ENCODE measurements around the gene DCXR. TPM values are rescaled to one million over a fixed set of nuclear protein-coding genes. Genes with fewer than 3 reads are reported as not detected.

Gene DCXR
- total RNA-seq, 4 donors from 2014 or later = 89.1 to 162 (median 135) TPM

- 64 to 80% methylated on average over 22 to 24 of the region's 26 CpGs for WGBS, 2 donors
- no peaks in the 10 kb centered on the region for H3K9me3 ChIP-seq
- no peak overlapping the region for H3K27ac ChIP-seq
- intact Hi-C loops (cut with DNase I) = no loop called here
- H3K4me1 ChIP-seq = peaks cover 12 to 44% (median 14%) of the 10 kb centered on the region in 3 donors
- no peak for DNase-seq
- no peak overlapping the region for H3K4me3 ChIP-seq
- peaks cover 0 to 64% (median 14%) of the 10 kb centered on the region in 3 donors for H3K36me3 ChIP-seq
- H3K27me3 ChIP-seq = no peaks in the 10 kb centered on the region
- TF ChIP-seq CTCF (IDR thresholded peaks at IDR 0.05) (no peak), POLR2A (IDR thresholded peaks at IDR 0.05) (no peak)
These were observed 50.2 kb downstream of the DCXR start for GRCh38 chr17:81987161-81987770.

- peaks cover 0 to 64% (median 14%) of the 10 kb centered on the region in 3 donors for H3K36me3 ChIP-seq
- no peaks in the 10 kb centered on the region for H3K9me3 ChIP-seq
- H3K4me1 ChIP-seq = peaks cover 7 to 41% (median 8%) of the 10 kb centered on the region in 3 donors
- intact Hi-C loops (cut with DNase I) = no loop called here
- H3K27ac ChIP-seq = no peak overlapping the region
- H3K27me3 ChIP-seq = no peaks in the 10 kb centered on the region
- WGBS, 2 donors = 96 to 97% methylated on average over 15 to 19 of the region's 26 CpGs
- no peak overlapping the region for H3K4me3 ChIP-seq
- TF ChIP-seq POLR2A (IDR thresholded peaks at IDR 0.05) (no peak), CTCF (IDR thresholded peaks at IDR 0.05) (no peak)
- DNase-seq = no peak
These were observed 50.9 kb downstream of the DCXR start for GRCh38 chr17:81986606-81987005.

Other genes with a start within 250 kb of the DCXR start
- not detected for gene GCGR, start 233.5 kb downstream of the DCXR start, total RNA-seq
- gene MCRIP1, start 204.4 kb downstream of the DCXR start, total RNA-seq = 10 to 100 TPM in 3 of 4 donors, 1 to 10 TPM in 1; 8.7 to 28.0 (median 13.2) TPM
- gene PPP1R27, start 202.6 kb downstream of the DCXR start, total RNA-seq = not detected
- 1,000 to 10,000 TPM in 3 of 4 donors, 100 to 1,000 TPM in 1; 459 to 2,191 (median 1,569) TPM for gene P4HB, start 177.2 kb downstream of the DCXR start, total RNA-seq
- 100 to 1,000 TPM; 166 to 239 (median 176) TPM for gene ARHGDIA, start 166.4 kb downstream of the DCXR start, total RNA-seq
- 100 to 1,000 TPM in 2 of 4 donors, 10 to 100 TPM in 2; 75.3 to 133 (median 95.0) TPM for gene ALYREF, start 146.1 kb downstream of the DCXR start, total RNA-seq
- gene ANAPC11, start 146.0 kb downstream of the DCXR start, total RNA-seq = 100 to 1,000 TPM in 3 of 4 donors, 10 to 100 TPM in 1; 92.9 to 133 (median 104) TPM
- gene NPB, start 135.5 kb downstream of the DCXR start, total RNA-seq = 1 to 10 TPM in 3 of 4 donors, under 1 TPM in 1; 0.53 to 7.4 (median 1.5) TPM
- 10 to 100 TPM; 18.6 to 38.5 (median 34.6) TPM for gene PCYT2, start 126.3 kb downstream of the DCXR start, total RNA-seq
- gene SIRT7, start 119.5 kb downstream of the DCXR start, total RNA-seq = 10 to 100 TPM; 52.6 to 81.0 (median 60.7) TPM
- gene MAFG, start 110.0 kb downstream of the DCXR start, total RNA-seq = 10 to 100 TPM in 3 of 4 donors, 1 to 10 TPM in 1; 10.0 to 26.6 (median 23.5) TPM
- 10 to 100 TPM; 14.0 to 24.3 (median 17.4) TPM for gene PYCR1, start 100.4 kb downstream of the DCXR start, total RNA-seq
- gene MYADML2, start 90.5 kb downstream of the DCXR start, total RNA-seq = not detected
- gene NOTUM, start 76.5 kb downstream of the DCXR start, total RNA-seq = under 1 TPM in 3 of 4 donors, not detected in 1; 0.11 to 0.94 (median 0.19) TPM
- 10 to 100 TPM; 10.1 to 21.0 (median 17.1) TPM for gene ASPSCR1, start 60.1 kb downstream of the DCXR start, total RNA-seq
- 100 to 1,000 TPM in 2 of 4 donors, 10 to 100 TPM in 2; 52.1 to 144 (median 106) TPM for gene CENPX, start 14.8 kb downstream of the DCXR start, total RNA-seq
- 10 to 100 TPM in 3 of 4 donors, 1 to 10 TPM in 1; 9.7 to 21.2 (median 18.3) TPM for gene LRRC45, start 14.4 kb downstream of the DCXR start, total RNA-seq
- 10 to 100 TPM in 1 of 4 donors, 1 to 10 TPM in 3; 4.9 to 10.4 (median 7.0) TPM for gene RAC3, start 6.0 kb downstream of the DCXR start, total RNA-seq
- 10 to 100 TPM; 24.9 to 38.1 (median 31.2) TPM for gene RFNG, start 14.1 kb upstream of the DCXR start, total RNA-seq
- 10 to 100 TPM; 62.8 to 76.9 (median 69.5) TPM for gene GPS1, start 14.2 kb upstream of the DCXR start, total RNA-seq
- gene DUS1L, start 28.1 kb upstream of the DCXR start, total RNA-seq = 100 to 1,000 TPM in 3 of 4 donors, 10 to 100 TPM in 1; 53.3 to 125 (median 105) TPM
- 100 to 1,000 TPM in 2 of 4 donors, 10 to 100 TPM in 2; 72.8 to 302 (median 143) TPM for gene FASN, start 60.5 kb upstream of the DCXR start, total RNA-seq
- 10 to 100 TPM in 2 of 4 donors, 1 to 10 TPM in 2; 7.9 to 22.1 (median 9.8) TPM for gene CCDC57, start 175.1 kb upstream of the DCXR start, total RNA-seq
- 10 to 100 TPM; 18.8 to 32.9 (median 21.7) TPM for gene SLC16A3, start 191.3 kb upstream of the DCXR start, total RNA-seq
- 100 to 1,000 TPM in 1 of 4 donors, 10 to 100 TPM in 3; 24.6 to 102 (median 57.1) TPM for gene CSNK1D, start 236.0 kb upstream of the DCXR start, total RNA-seq

All from esophagus squamous epithelium (tissue), 5 donors.